IPS DF 19.7 (cell line): Measurements from ENCODE around the gene RAVER1.
"Not testable (repeated sequence)": the region's sequence is repeated elsewhere in the genome, so short reads cannot be mapped to it uniquely, and the experiment has no call there.

Experiments
- DNase-seq: peaks from one replicate; pipeline ENCODE4 v3.0.0-alpha.2; 2013; ENCODE audit warnings: low read depth, low spot score

The RAVER1 gene

DNA sequence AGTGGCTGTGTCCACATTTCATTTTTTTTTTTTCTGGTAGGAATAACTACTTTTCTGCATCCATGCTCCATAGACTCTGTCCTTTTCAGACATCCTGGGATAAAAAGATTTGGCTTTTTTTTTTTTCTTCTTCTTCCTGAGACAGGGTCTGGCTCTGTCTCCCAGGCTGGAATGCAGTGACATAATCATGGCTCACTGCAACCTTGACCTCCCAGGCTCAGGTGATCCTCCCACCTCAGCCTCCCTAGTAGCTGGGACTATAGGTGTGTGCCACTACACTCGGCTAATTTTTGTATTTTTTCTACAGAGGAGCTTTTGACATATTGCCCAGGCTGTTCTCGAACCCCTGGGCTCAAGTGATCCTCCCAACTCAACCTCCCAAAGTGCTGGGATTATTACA is 10.2 kb upstream of the RAVER1 start:
- no peak for DNase-seq

DNA sequence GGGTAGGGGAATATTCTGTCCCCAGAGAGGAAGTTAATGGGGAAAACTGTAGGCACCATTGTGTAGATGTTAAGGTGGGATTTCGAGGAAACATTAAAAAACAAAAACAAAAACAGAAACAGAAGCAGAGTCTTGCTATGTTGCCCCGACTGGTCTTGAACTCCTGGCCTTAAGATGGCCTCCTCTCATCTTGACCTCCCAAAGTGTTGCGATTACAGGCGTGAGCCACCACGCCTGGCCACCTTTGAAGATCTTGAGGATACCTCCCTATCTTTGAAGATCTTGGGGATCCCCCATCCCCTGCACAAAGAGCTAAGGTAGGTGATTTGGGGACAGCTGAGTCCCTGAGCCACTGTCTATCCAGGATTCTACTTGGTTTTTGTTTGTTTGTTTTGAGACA is 6.6 kb upstream of the RAVER1 start:
- no peak for DNase-seq

DNA sequence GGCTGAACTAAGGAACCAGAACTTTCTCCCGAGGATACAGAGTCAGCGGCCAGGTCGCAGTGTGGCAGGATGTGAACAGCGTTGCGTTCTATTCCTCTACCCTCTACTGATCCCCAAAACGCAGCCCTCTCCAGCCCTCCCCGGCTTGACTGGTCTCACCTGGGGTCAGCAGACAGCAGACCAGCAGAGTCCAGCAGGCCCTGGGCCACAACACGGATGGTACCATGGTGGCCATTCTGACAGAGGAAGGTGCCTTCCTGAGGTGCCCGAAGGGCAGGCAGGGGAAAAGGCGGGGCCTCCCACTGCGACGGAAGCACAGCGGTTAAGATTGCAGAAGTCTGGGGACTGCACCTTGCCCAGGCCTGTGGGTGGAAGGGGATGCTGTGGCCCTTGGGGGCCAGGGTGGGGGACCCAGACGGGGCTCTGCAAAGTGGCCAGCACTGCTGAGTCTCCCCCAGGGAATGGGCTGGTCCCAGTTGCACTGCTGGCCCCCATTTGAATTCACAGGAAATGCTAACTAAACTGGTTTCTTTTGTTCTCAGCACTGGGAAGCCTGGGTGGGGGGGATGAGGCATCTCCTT is 6.1 kb upstream of the RAVER1 start, which contains the start of gene ICAM3:
ICAM3 (minus strand) TSS at position 245 of the 581 bp plus-strand sequence; CDS start at position 235, 10 bp downstream.
- DNase-seq = no peak

DNA sequence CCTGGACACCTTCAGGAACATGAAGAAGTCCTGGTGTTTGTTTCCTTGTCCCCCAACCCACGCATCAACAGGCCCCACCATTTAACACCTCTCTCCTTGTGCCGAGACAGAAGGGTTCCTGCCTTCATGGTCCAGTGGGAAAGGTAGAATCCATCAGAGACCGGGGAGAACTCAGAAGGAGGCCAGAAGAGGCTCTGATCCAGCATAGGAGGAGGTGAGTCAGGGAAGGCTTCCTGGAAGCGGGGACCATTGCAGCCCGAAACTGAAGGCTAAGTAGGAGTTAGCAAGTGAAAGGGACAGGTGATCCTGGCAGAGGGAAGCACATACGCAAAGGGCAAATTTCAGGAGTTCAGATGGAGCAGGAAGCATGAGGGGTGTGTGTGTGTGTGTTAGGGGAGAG is 5.6 kb upstream of the RAVER1 start:
- DNase-seq = no peak

DNA sequence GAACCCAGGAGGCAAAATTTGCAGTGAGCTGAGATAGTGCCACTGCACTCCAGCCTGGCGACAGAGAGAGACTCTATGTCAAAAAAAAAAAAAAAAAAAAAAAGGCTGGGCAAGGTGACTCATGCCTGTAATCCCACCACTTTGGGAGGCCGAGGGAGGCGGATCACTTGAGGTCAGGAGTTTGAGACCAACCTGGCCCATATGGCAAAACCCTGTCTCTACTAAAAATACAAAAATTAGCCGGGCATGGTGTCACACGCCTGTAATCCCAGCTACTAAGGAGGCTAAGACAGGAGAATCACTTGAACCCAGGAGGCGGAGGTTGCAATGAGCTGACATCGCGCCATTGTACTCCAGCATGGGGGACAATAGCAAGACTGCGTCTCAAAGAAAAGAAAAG is 3.4 kb upstream of the RAVER1 start:
- DNase-seq = not testable (repeated sequence)

DNA sequence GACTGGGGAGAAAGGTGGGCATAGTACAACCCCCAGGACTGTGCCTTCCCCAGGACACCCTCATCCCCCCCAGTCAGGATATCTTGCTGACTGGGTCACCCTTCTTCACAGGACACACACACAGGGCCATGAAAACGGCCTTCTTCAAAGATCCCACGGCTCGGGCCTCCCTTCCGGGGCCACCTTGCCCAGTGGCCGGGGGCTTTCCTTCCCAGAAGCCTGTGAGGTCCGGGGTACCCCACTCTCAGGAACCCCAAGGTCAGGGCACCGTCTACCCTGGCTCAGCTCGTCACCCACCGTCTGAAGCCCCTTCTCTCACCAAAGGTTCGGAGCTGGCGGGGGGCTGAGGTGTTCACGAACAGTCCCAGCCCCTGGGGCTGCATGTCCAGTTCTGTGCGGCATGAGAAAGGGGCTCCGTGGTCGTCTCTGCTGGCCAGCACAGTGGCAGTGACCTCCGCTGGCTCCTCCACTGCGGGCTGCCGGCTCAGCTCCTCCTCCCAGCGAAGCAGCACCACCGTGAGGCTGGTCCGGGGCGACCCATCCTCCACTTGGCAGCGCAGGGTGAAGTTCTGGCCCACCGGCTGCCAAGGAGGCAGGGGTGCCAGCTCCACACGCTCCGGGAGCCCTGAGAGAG is 2.1 kb upstream of the RAVER1 start:
- DNase-seq = no peak

DNA sequence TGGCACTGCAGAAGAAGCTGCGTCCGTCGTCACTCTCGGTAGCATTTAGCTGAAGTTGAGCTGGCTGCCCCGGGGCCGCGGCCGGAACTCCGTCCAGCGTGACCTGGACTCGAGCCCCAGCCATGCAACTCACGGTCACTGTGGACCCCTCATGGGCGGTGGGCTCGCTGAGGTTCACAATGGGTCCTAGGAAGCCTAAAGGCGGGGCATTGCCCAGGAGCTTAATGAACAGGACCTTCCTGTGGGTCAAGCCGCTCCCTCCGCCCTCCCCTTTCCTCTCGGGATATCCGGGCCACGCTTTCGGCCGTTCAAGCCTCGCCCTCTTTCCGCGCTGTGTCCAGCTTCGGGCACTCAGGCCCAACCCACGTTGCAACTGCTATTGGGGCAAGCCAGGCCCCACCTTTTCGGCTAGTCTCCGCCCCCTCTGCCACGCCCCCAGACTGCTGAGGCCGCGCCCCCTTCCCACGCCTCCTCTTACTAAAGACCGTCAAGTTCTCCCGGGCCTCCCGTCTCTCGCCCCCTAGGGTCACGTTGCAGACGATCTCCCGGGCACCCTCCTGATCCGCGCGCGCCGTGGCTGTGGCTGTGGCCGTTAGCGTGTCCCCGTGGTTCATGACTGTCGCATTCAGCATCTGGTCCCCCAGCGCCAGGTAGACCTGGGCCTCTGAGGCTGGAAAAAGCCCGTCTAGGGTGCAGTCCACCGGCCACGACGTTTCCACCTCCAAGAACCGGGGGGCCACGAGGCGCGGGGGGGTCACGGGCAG is 1.4 kb upstream of the RAVER1 start:
- no peak for DNase-seq

DNA sequence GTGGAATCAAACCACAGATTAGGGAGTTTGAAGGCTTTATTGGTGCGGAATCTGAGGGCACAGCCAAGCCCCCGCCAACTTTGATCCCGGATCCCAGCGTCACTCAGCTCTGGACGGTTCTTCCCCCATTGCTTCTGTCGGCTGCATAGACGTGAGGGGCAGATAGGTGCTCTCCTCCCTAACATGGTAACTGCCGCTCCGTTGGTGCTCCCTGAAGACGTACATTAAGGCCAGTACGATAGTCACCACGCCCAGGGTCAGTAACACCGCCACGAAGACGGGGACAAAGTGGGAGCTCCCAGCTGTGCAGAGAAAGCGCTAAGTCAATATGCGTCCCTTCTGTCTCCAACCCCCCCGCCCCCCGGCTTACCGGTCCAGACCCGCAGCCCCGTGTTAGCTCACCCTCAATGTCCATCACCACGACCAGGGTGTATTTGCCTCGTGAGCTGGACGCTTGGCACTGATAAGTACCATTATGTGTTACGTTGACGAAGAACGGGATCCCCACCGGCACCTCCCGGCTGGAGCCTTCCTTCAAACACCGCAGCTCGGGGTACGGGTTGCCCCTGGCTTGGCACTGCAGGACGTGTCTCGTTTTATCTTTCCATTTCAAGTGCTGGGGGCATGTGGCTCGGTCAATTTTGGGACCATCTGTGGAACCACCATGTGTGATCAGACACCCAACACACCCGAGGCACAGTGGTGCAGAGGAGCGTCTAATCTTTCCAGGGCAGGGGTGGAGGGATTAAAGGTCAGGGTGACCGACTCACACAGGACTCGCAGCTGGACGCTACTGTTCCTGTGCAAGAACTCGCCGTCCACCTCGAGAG is 644 bp upstream of the RAVER1 start:
- no peak for DNase-seq

DNA sequence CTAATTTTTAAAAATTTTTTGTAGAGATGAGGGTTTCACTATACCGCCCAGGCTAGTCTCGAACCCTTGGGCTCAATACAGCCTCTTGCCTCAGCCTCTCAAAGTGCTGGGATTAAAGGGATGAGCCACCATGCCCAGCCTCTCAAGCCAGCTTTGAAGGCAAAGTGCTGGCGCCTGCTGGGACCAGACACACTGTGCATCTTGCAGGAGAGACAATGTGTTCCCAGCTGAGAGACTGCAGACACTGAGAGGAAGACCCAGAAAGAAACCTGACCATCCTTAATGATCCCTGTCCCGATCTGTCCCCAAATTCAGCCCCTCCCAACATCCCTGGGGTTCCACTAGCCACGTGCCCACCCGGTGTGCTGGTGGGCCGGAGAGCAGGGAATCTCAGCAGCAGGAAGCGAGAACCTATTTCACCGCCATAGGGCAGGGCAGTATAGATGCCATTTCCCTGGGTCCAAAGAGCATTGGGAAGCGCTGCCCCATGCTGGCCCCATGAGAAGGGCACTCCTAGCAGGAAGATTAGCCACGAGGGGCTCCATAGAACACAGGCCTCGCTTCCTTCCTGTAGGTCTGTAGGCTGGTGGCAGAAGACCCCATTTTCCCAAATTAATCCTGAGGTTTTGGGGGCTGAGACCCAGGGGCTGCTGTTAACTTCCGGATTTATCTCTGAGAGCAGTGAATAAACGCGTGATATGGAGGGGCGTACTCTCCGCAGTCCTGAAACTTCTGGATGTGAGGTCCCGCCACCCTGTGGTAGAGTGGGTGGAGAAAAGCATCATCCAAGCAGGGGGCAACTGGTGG is 968 bp downstream of the RAVER1 start:
- DNase-seq = no peak

DNA sequence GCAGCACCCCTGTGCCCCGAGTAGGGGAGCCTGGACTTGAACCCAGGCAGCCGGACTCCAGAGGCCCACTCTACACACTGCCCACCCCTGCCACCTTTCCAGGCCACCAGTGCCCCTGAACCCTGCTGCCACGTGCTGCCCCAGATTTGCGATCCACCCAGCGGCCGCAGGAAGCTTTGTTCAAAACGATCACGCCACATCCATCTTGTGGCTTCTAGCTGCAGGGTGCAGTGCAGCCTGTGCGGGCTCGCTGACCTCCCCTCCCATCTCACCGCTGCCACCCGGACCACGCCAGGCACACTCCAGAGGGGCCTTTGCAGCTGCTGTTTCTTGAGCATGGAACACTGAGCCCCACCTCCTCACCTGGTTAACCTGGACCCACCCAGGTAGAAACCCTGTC is 3.8 kb downstream of the RAVER1 start:
- DNase-seq = no peak

DNA sequence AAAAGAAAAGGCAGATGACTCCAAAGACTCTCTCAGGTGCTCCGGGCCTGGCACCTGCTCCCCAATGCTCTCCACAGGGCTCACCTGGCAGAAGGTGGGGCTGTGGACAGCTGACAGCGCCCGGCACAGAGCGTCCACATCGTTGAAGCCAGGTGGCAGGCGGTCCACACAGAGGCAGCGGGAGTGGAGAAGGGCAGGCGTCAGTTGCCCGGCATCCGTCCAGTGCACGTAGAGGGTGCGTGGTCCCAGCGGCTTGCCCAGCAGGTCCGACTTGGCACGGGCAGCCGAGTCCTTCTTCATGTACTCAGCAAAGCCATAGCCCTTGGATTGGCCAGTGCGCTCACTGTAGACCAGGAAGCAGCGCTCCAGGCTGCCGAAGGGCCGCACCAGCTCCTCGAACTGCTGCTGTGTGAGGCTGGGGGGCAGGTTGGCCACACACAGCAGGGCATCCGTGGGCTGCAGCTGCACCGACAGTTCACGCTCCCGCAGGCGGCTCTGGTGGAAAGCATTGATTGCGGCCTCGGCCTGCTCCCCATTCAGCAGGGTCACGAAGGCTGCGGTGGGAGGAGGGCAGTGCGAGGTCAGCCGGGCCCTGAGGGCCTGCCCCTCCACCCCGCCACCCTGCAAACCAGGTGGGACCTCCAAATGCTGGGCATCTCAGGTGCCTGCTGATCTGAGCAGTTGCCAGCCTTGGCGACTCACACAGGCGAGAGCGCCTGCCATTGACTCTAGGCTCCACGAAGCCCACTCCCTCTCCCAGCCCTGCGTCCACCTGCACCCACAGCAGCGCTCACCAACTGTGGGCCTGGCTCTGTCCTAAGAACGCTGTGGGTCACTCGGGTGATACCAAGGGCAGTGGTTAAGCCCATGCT is 4.5 kb downstream of the RAVER1 start:
- DNase-seq = no peak

DNA sequence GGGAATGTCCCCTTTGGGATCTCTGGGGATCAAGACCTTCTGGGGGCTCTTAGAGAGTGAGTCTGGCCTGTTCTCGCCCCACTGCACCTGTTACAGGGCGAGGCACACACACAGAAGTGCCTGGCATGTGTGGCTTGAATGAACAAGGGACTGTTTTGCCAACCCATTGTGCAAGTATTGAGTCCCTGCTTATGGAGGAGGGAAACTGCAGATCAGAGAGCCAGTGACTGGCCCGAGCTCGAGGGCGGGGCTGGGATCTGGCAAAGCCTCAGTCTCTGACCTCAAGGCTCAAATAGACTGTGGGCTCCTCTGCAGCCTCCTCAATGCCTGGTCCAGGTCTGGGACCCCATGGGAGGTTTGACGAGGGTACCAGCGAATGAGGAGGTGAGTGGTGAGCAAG is 5.5 kb downstream of the RAVER1 start:
- DNase-seq = no peak

DNA sequence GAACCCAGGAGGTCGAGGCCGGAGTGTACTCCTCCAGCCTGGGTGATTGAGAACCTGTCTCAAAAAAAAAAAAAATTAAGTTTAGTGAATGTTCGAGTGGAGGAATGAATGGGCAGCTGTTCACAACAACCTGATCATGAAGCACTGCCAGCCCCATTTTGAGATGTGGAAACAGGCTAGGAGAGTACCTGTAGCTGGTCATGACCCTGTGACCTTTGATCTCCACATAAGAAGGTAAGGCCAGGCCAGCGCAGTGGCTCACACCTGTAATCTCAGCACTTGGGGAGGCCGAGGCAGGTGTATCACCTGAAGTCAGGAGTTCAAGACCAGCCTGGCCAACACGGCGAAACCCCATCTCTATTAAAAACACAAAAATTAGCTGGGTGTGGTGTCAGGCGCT is 7.6 kb downstream of the RAVER1 start:
- no peak for DNase-seq

DNA sequence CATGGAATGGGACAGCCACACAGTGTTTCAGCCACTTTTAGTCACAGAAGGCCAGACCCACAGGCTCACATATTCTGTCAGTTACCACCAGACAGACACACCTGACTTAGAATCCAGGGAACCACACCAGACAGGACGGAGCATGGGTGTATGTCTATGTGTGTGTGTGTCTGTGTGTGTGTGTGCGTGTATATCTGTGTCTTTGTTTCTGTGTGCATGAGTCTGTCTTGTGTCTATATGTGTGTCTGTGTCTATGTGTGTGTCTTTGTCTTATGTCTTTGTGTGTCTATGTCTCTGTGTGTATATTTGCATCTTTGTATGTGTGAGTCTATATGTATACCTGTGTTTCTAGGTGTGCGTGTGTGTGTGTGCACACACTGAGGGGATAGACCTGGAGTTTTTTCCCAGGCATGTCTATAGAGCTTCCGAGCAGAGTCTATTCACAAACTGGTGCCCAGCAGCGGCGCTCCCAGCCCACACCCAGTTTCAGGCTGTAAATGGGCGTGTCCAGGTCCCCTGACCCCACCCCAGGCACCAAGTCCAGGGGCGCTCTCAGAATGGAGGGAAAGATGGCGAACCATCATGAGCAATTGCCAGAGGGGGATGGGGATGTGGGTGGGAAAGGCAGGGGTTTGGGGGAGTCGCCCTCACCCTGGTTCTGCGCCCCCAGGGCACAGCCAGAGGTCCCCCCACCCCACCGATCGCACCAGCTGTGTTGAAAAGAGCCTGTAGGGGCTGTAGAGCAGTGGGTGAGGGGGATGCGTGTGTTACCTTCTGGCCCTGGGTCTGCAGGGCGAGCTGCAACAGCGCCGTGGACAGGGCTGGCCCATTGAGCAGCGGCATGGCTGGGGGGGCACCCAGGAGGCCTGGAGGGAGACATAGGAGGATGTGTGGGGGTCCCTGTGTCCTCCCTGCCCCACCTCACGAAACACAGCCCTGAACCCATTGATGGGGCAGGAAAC is 11.2 kb downstream of the RAVER1 start:
- no peak for DNase-seq

DNA sequence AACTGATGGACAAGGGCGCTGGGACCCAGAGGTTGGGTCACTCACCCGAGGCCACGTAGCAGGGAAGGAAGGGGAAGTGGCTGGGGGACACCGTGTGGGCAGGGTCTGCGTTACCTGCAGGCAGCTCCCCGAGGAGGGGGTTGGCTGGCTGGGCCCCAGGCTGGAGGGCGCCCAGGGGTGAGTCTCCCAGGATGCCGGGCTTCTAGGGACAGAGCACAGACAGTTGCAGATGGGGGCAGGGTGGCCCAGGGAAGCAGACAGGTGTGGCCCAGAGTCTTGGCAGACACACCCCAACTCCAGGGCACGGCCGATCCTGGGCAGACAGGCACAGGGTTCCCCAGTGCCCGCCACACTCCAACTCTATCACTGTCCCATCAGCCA is 11.9 kb downstream of the RAVER1 start:
- no peak for DNase-seq

DNA sequence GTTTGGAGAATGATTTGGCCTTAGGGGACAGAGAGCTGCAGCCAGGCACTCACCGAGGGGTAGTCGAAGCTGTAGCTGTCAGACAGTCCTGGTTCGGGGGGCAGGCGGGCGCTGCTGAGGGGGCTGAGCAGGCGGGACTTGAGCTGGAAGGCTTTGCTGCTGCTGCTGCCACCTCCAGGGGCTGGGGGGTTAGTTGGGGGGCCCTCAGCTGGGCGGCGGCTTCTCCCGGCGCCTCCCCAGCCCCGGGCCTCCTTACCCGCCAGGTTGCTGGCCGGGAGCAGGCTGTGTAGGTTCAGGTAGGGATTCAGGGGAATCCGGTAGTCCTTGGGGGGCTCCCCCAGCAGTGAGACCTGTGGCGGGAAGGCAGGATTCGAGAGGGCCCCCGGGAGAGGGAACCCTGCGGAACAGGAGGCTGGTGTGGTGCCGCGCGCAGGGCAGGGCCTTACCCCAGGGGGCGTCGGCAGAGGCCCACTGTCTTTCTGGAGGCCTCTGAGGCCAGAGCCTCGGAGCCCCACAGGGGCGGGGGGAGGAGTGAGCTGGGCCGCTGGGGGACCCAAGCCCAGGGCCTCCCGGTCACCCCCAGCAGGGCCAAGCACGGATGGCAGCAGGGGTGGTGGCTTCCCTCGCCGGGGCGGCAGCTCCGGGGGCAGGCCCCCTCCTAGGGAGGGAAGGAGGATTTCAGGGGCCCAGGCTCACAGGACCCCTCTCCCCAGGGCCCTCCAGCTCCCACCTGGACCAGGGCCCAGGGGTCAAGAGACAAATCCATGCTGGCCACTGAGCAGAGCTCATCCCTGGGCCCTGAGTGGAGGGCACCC is 12.5 kb downstream of the RAVER1 start:
- no peak for DNase-seq

DNA sequence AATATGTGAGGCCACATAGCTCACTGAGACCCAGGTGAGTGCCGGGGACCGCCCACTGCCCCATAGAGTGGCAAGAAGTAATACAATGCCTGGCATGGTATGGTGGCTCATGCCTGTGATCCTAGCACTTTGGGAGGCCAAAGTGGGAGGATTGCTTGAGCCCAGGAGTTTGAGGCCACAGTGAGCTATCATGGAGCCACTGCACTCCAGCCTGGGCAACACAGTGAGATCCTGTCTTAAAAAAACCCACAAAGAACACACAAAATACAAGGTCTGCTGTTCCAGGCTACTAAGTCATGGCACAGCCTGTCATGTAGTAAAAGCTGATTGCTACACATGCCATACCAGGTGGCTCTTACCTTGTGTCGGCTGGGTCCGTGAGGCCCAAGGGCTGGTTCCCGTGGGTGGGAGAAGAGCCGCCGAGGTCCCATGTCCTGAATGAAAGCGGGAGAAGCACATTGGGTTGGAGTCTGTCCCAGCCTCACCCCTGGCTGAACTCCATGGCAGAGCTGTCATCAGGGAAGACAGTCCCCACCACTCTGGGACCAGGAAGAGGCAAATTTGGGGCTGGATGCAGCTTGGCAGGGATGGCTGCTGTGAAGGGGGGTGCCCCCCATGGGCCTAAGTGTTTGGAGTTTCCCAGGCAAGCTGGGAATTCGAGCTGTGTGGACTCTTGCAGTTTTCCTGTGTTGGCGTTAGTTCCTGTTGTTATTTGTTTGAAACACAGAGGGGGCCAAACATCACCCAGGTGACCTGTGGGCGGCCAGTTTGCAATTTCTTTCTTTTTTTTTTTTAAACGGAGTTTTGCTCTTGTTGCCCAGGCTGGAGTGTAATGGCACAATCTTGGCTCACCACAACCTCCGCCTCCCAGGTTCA is 14.3 kb downstream of the RAVER1 start:
- no peak for DNase-seq
